GM18858 (cell line): Measurements from ENCODE around the gene PPP1R16B.
A peak's percentile ranks its signal among the peaks of the same experiment; 100 is the strongest.
"Not testable (repeated sequence)": the region's sequence is repeated elsewhere in the genome, so short reads cannot be mapped to it uniquely, and the experiment has no call there.

Experiments used
- ATAC-seq: cut with Tn5 transposase; IDR thresholded peaks from one replicate; pipeline ENCODE4 v1.9.1; 2021; ENCODE audit not compliant: unreplicated experiment

PPP1R16B gene

DNA sequence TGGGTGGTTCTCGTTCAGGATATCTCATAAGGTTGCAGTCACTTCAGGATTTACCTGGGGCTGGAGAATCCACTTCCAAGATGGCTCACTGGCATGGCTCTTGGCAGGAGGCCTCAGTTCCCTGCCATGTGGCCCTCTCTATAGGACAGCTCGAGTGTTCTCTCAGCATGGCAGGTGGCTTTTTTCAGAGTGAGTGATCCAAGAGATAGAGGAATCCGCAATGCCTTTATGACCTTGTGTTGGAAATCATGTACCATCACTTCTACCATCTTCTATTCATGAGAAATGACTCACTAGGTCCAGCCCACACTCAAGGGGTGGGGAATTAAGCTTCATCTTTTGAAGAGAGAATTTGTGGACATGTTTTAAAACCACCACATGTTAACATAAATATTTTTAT is 37.8 kb downstream of the PPP1R16B start:
- ATAC-seq: no peak

DNA sequence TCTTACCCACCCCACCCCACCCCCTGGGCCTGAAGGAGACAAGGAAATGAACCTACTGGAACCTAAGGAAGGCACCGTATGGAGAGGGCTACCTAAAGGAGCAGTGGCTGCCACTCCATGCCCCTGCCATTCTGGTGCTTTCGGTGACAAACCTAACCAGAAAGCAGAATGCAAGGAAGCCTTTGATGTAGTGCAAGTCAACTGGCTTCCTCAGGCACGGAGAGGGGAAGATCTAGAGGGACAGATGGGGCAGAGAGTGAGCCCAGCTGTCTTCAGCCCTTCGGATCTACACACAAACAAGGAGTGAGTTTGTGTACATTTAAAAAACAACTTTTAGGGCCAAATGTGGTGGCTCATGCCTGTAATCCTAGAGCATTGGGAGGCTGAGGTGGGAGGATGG is 39.5 kb downstream of the PPP1R16B start:
- no peak for ATAC-seq

DNA sequence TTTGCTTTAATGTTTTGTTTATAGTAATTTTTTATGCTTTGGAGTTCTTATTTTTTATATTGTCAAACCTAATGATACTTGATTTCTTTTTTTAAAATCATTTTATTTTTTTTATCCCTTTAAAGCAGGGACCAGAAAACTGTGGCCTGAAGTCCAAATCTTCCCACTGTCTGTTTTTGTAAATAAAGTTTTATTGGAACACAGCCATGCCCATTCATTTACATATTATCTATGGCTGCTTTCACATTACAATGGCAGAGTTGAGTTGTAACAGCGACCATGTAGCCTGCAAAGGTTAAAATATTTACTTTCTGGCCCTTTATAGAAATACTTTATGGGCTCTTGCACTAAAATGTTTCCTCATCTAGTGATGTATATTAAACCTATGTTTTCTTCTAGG is 42.3 kb downstream of the PPP1R16B start:
- ATAC-seq: no peak

DNA sequence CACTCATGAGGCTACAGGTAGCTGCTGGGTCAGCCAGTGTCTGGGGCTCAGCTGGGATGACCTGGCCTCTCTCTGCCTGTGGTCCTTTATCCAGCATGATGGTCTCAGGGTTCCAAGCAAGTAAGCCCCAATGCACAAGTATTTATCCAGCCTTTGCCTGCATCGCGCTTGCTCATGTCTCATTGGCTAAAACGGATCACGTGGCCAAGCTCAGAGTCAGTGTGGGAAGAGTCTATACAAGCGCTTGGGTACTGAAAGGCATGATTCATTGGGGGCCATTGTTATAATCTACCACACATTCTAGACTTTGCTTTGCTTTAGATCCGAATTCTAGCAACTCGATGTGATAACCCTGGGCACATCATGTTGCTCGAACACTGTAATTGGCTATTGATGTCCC is 48.3 kb downstream of the PPP1R16B start:
- ATAC-seq: no peak

DNA sequence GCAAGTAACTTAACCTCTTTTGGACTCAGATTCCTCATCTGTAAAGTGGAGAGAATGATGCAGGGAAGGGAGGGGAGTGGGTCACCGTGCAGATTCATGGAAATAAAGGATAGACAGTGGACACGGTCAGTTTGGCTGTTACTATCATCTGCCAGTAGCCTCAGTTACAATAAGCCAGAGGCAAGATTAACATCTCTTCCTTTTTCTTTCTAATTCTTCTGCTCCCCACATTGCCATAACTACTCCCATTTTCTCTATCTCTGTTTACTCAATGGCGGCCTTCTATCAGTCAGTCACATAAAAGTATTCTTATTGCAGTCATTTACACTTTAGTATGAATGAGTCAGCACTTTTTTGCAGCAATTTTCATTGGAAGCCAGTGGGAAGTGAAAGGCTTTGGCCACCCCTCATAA is 49.2 kb downstream of the PPP1R16B start:
- ATAC-seq: no peak

DNA sequence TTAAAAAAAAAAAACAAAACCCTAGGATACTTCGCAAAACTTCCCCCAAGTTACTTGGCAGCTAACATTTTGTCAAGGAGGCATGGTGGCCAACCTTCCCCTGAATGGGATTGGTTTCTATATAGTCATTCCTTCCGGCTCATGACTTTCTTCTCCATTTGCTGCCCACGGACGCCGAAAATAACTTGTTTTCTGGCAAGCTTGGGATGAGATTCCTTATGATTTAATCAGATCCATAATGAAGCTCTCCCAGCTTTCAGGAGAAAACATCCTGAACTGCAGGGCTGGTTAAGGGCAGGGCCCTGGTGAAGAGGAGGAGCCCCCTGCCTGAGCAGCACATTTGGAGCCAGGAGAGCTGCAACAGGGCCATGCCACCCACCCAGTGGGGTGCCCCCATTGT is 49.9 kb downstream of the PPP1R16B start:
- ATAC-seq: no peak

DNA sequence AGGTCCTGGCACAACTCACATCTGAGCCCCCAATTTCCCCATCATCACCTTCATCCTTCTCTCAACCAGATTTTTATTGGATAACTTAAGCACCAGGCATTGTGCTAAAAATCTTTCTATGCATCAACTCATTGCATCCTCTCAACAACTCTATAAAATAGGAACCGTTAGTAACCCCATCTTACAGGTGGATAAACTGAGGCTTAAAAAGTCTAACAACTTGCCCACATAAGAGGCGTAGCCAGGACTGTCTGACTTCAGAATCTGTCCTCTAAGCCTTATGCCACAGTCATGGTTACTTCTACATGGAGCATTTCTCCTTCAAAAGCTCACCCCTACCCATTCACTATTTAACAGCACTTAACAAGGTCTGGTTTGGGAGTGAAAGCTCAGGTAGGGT is 51.1 kb downstream of the PPP1R16B start:
- no peak for ATAC-seq

DNA sequence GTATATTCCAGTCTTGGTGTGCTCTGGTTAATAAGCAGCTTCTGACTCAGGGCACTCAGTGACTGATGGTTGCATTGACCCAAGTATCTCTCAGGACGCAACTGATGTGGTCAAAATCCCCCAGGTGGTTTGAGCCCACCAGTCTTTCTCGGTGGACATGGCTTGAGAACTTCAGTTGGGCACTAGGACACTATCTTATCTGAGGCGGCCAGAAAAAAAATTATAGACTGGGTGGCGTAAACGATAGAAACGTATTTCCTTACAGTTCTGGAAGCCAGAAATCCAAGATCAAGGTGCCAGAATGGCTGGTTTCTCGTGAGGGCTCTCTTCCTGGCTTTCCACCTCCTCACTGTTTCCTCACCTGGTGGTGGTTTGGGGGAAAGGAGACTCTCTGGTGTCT is 52.2 kb downstream of the PPP1R16B start:
- no peak for ATAC-seq

DNA sequence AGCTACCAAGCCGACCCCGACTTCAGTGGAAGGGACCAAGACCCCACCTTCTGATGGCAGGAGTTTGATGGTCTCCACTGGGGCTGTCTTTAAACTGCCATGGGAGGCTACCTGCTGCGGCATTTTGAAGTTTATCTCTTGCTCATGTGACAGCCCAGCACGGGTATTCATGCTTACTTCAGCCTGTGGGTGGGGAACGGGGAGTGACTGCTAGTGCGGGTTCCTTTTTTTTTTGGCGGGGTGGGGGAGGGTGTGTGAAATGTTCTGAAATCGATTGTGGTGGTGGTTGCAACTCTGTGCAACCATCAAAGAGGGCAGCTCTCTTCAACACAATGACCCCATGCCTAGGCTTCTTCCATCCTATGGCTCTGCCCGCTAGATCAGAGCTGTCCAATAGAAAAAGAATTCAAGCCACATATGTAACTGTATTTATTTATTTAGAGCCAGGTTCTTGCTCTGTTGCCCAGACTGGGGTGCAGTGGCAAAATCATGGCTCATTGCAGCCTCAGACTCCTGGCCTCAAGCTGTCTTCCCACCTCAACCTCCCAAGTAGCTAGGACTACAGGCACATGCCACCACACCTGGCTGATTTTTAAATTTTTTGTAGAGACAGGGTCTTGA is 53.7 kb downstream of the PPP1R16B start:
- no peak for ATAC-seq

DNA sequence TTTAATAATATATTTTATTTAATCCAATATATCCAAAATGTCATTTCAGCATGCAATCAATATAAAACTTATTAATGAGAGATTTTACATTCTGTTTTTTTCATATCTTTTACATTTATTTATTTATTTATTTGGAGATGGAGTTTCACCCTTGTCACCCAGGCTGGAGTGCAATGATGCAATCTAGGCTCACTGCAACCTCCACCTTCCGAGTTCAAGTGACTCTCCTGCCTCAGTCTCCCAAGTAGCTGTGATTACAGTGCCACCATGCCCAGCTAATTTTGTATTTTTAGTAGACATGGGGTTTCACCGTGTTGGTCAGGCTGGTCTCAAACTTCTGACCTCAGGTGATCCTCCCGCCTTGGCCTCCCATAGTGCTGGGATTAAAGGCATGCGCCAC is 54.4 kb downstream of the PPP1R16B start:
- ATAC-seq: not testable (repeated sequence)

DNA sequence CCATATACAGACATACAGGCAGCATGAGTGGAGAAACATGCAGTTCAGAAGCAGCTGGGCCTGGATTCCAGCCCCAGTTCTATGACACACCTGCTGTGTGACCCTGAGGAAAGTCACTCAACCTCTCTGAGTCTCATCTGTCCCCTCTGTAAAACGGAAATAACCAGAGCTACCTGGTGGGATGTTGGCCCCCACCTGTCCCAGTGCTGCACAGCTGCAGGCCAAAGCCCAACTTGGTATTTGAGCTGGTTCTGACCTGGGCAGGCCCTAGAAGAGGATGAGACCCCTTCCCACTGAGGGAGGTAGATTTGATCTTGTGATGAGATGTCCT is 55.5 kb downstream of the PPP1R16B start:
- no peak for ATAC-seq

DNA sequence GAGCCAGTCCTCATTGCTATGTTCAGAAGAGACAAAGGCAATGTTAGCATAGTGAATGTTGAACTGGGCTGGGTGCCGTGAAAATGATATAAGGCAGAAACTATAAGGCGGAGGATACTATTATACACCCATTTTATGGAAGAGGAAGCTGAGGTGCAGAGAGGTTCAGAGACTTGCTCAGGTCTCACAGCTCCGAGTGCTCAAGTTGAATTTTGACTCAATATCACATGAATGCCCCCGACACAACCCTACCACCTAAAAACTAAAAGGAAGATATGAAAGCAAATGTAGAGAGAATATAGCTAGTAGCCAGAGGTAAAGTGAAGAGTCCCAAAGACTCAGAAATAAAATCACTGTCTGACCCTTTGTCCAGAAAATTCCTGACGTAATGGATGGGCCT is 56.7 kb downstream of the PPP1R16B start:
- ATAC-seq: no peak

DNA sequence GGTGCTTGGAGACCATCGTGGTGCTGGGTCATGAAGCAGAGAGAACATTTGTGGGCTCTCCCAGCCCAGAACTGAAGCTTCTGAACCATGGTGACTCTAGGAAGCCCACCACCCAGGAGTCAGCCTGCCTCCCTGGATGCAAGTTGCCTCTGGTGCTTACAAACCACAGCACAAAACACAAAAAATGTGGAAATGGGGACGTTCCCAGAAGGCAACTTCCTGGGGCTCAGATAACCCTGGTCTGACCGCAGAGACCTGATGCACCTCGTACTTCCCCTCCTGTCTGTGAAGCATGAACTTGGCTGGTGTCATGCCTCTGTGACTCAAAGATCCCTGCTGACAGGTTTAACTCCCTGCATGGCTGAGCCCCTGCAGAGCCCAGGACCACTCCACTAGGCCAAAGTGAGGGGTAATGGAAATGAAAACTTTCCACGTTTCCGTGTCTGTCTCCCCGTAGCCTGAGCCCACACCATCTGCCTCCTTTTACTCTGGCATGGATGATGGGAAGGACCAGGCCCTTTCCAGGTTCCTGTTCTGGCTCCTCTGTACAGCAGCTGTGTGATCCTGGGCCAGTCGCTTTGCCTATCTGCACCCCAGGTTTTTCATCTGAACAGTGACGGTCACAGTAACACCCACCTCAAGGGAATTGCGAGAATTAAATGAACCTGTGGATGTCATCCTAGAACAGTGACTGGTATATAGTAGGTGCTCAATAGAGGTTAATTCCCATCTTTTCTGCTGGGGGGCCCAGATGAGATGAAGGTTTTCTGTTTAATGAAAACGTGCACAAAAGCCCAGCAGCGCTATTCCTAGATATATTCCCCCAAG is 57.7 kb downstream of the PPP1R16B start:
- peak; percentile 62 for ATAC-seq

DNA sequence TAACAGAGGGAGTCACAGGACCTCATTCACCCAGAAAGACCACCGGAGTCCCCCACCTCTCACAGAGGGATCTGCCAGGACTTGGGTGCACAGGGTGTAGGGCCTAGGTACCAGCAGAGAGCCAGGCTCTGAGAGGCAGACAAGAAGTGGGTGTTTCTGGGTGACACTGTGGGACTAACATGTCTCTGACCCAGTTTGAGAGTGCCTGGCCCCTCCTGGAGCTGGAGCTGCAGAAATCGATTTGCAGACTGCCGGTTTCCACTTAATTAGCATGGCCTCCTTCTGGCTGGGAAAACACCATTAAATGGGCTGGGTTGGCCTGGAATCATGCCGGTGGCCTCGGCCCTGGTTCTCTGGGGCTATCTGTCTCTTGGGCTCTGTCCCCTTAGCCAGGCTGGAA is 59.2 kb downstream of the PPP1R16B start:
- ATAC-seq: no peak

DNA sequence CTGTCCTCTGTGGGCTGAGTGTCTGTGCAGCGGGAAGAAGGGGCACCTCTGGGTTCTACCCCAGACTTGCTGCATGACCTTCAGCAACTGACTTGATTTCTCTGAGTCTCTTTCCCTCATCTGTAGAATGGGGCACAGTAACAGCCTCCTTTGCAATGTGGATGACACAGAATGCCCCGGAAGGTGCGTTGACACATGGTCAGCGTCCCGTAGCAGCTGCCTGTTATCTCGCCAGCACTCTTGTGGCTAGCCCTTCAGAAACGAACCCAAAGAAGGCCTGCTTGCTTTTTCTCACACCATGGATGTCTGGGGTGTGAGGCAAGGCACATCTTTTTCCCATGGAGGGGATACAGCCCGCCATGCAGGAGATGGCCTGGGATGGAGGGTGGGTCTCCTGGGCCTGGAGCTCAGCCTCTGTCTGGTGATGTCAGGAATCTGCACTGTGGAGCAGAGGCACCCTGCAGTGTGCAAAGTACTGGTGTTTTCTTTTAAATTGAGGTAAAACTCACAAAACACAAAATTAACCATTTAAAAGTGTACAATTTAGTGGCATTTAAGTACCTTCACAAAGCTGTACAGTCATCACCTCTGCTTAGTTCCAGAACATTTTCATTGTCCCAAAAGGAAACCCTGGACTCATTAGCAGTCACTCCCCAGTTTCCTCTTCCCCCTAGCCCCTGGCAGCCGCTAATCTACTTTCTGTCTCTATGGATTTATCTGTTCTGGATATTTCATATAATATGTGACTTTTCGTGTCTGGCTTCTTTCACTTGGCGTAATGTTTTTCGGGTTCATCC is 61.0 kb downstream of the PPP1R16B start:
- no peak for ATAC-seq

DNA sequence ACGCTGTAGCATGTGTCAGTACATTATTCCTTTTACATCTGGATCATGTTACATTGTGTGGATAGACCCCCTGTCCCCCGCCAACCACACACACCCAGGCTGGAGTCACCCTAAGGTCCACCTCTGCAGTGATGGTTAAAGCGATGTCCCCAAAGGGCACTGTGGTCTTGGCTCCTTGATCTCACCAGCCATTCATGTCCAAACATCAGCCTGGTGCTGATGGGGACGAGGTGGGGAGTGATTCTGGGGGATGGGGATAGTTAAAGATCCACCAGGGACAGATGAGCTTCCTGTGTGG is 61.5 kb downstream of the PPP1R16B start:
- ATAC-seq: no peak

DNA sequence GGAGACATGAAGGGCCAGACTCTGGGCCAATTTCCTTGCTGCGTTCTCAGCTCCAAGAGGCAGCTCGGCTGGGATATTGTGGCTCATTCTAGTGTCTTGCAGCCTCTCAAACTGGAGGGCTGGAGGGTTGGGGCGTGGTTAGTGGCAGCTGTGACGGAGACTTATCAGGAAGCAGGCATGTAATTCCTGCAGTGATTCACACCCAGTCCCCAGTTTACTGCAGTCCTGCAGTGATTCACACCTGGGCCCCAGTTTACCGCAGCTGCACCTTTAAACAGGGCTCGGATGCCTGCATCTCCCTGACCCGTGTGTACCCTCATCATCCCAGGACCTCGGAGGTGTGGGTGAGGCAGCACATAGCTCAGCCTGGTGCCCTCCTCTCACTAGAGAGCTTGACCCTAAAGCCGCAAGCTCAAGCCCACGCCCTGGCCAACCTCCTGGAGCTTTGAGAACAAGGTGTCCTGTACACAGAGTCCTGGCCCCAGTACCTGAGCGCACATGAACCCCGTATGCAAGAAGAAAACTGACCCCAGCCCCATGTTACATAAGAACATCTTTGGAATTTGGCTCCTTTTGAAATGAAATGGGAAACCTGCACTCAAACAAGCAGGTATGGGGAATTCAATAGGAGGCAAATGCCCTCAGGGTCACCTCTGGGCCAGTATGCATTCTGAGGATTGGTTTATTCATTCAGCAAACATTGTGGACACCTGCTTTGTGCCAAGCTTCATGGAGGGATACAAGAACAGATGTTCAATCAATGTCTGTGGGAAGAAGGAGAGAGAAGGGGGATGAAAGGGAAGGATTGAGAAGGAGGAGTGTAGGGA is 65.4 kb downstream of the PPP1R16B start:
- no peak for ATAC-seq

DNA sequence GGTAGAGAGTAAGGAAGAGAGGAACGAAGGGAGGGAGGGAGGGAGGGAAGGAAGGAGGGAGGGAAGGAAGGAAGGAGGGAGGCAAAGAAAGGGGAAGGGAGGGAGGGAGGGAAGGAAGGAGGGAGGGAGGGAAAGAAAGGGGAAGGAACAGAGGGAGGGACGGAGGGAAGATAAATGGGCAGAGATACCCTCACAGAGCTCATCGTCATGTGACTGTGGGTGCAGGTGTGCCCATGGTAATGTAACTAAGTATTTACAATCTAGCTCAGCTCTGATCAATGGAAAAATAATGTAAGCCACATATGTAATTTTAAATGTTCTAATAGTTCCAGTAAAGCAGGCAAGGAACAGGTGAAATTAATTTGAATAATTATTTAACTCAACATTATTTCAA is 66.1 kb downstream of the PPP1R16B start:
- no peak for ATAC-seq

DNA sequence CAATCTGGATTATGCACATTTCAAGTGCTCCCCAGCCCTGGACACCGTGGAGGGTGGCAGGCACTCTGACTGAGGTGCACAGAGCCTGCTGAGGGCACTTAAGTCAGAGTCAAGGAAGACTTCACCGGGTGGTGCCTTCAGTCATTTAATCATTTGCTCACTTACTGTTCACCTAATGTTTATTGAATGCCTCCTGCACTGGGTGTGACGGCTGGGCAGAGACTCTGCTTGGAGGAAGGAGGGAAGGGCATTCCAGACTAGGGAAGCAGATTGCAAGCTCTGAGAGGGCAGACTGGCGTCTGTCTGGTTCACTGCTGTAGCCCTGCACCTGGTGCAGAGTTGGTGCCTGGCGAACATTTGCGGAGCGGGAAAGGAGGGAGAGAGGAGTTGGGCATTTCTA is 66.5 kb downstream of the PPP1R16B start:
- no peak for ATAC-seq

DNA sequence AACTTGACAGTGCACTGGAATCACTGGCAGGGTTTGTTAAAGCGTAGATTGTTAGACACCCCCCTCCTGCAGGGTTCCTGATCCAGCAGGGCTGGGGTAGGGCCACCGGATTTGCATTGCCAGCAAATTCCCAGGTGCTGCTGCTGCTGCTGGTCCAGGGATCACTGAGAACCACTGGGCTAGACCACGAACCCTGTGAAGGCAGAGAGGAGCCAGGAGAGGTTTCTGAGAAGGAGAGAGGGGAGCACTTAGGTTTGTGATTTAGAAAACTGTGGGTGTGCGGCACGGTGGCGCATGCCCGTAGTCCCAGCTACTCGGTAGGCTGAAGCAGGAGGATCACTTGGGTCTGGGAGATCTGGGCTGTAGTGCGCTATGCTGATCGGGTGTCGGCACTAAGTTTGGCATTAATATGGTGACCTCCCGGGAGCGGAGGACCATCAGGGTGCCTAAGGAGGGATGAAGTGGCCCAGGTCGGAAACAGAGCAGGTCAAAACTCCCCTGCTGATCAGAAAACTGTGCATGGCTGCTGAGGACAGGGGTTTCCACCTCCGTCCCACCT is 67.1 kb downstream of the PPP1R16B start:
- no peak for ATAC-seq

DNA sequence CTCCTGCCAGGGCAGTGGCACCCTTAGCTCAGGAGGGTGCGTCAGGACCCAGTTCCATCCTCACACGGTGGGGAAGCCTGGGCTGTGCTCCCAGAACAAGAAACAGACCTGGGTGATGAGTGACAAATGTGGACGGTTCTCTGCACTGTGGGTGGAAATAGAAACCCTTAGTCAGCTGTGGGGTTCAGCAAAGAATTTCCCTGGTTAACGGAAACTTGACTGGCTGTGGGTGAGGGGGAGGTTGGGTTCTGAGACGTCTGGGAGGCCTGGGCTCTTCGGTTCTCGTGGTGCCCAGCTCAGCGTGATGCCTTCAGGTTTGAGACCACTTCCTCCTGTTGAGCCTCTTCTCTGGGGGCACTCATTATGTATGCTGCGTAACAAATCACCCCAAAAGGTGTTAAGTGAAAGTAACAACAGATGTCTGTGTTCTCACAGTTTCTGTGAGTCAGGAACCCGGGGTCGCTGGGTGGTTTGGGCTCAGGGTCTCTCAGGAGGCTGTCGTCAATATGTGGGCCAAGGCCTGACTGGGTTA is 67.6 kb downstream of the PPP1R16B start:
- ATAC-seq: peak; percentile 36
